GM23338 (cell line): Measurements from ENCODE around the gene PHTF2.

Source experiments
- CREB1 ChIP-seq: fragments of 250-450 bp; sonication (Bioruptor Pico); IDR thresholded peaks from 2 replicates; pipeline ENCODE4 v1.5.0; 2020; ENCODE audit warnings: low read depth, mild to moderate bottlenecking, moderate library complexity
- CTCF ChIP-seq, 2 experiments: fragments of 200-600 bp in 1 of 2; sonication (generic) in 1 of 2; conservative IDR thresholded peaks; 2 replicates each; pipeline versions ENCODE4 v1.5.1 to v1.6.1; 2016 to 2017; ENCODE audit warnings: antibody characterized with exemption in 2 of 2, low read depth in 2 of 2, mild to moderate bottlenecking in 2 of 2, moderate library complexity in 1 of 2
- ETS1 ChIP-seq: IDR thresholded peaks from 2 replicates; pipeline ENCODE4 v1.6.1; 2016; ENCODE audit warnings: antibody characterized with exemption
- EZH2 ChIP-seq: fragments of 200-600 bp; sonication (generic); IDR thresholded peaks from one replicate; pipeline ENCODE4 v1.8.0; 2017; ENCODE audit warnings: antibody characterized with exemption, mild to moderate bottlenecking, low read depth; ENCODE audit not compliant: unreplicated experiment
- EZH2phosphoT487 ChIP-seq: fragments of 200-600 bp; sonication (generic); IDR thresholded peaks from one replicate; pipeline ENCODE4 v1.8.1; 2018; ENCODE audit warnings: antibody characterized with exemption; ENCODE audit not compliant: unreplicated experiment
- JUNB ChIP-seq: IDR thresholded peaks from one replicate; pipeline ENCODE4 v1.6.1; 2016; ENCODE audit warnings: antibody characterized with exemption; ENCODE audit not compliant: unreplicated experiment
- POLR2AphosphoS5 ChIP-seq: IDR thresholded peaks from 2 replicates; pipeline ENCODE4 v1.6.1; 2016; ENCODE audit warnings: antibody characterized with exemption, low read depth
- REST ChIP-seq: IDR thresholded peaks from one replicate; pipeline ENCODE4 v1.6.1; 2018; ENCODE audit warnings: antibody characterized with exemption; ENCODE audit not compliant: unreplicated experiment
- ZNF331 ChIP-seq: fragments of 250-450 bp; sonication (Bioruptor Pico); IDR thresholded peaks from 2 replicates; pipeline ENCODE4 v1.5.0; 2020; ENCODE audit warnings: low read depth, mild to moderate bottlenecking, moderate library complexity

- TF ChIP-seq CTCF (conservative IDR thresholded peaks at IDR 0.05; ENCODE audit: low read depth in 2 of 2) (no peak), EZH2 (no peak), EZH2phosphoT487 (no peak), POLR2AphosphoS5 (no peak), JUNB (no peak), CREB1 (CRISPR knock-in tag) (no peak), REST (no peak), ETS1 (no peak), ZNF331 (no peak)
These were observed 11.8 kb upstream of the PHTF2 start for GRCh38 chr7:77786741-77787140.
